ENCODE results near the gene ANTXRL.
"Not testable (repeated sequence)": the region's sequence is repeated elsewhere in the genome, so short reads cannot be mapped to it uniquely, and the experiment has no call there.

ANTXRL gene

DNA sequence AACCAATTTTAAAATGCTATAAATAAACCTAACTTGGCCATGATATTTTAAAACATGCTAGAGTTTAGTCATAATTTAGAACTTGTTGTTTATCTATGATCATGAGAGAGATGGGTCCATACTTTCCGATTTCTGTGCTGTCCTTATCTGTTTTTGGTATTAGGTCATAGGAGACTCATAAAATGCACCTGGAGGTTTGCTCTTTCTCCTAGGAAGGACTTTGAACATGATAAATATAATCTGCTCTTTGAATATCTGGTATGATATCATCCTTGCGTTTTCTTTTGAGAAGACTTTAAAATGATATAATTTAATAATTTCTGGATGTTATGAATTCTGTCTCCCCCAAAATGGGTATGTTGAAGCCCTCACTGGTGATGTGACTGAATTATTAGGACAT, 9.0 kb upstream of the ANTXRL start:
- DNase-seq, result no peak

DNA sequence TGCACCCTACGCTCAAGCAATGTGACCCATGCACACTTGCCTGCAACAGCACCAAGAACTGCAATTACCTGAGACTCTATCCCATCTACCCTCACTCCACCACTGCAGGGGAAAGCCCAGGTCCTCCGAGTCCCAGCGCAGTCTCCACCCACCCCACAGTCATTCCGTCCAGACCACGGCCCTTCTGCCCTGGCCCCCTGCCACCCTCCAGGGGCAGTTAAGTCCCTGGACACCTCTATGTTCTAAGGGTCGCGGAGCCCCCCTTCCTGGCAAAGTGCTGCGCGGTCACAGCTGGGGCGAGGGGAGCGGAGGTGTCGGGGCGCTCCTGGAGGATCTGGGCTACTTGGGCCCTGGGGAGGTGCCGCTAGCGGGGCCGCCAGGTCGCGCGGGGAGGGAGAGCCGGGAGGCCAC, 4.4 kb upstream of the ANTXRL start:
- DNase-seq, result not testable (repeated sequence)

DNA sequence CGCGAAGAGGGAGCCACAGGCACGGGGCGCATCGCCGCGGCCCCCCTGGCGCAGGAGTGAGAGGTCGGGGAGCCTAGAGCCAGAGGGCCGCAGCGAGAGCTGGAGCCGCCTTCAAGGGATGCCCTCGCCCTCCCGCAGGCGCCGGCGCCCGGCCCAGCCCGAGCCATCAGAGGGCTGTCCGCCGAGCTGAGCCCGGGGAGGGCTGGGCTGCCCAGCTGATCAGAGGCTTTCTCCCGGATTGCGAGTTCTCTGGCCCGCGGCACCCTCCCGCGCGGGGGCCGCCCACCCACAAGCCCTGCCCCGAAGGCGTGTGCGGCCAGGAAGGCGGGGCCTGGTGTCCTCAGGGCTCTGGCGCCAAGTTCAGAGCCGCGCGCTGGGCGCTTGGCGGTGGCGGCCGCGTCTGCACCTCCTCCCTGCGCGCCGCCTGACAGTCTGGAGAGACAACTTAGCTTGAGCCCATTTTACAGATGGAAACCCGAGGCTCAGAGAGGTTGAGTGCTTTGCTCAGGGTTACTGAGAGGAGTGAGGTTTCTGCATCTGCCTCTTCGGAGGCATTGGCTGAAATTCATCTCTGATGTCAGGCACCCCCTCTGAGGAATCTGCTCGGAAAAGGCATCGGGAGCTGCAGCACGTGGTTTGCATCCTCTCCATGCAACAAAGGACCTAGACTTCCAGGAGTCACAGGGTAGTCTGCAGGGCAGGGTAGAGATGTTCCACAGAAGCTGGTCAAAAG, 3.8 kb upstream of the ANTXRL start:
- DNase-seq, result peak; percentile 64

DNA sequence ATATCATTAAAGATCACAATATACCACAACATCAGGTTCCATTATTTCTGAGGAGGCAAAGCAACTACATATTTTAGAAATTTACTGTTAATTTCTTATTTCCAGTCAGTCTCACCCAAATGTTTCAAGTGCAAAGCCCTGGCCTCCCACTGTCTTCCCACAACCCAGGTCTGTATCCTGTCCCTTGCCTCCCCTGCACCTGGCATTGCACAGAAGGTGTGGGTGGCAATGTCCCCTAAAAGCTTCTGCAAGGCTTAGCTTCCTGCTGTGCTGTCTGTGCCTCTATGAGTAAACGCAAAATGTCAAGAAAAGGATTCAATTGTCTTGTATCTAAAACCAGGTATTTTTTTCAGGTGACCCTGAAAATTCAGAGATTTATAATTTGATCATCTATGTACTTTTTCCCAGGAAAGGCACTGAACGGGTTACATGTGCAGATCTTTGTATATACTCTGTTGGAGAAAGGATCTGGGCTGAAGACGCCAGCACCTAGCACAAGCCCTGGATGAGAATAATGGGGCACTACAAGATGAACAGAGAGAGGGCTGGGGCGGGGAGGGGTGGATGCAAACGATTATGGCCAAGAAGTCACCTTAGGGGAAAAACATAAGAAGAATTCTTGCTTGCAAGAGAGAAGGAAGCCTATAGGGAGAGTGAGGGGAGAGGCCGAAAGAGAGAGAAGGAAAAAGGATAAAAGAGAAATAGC, 3.1 kb upstream of the ANTXRL start:
- DNase-seq, result no peak

DNA sequence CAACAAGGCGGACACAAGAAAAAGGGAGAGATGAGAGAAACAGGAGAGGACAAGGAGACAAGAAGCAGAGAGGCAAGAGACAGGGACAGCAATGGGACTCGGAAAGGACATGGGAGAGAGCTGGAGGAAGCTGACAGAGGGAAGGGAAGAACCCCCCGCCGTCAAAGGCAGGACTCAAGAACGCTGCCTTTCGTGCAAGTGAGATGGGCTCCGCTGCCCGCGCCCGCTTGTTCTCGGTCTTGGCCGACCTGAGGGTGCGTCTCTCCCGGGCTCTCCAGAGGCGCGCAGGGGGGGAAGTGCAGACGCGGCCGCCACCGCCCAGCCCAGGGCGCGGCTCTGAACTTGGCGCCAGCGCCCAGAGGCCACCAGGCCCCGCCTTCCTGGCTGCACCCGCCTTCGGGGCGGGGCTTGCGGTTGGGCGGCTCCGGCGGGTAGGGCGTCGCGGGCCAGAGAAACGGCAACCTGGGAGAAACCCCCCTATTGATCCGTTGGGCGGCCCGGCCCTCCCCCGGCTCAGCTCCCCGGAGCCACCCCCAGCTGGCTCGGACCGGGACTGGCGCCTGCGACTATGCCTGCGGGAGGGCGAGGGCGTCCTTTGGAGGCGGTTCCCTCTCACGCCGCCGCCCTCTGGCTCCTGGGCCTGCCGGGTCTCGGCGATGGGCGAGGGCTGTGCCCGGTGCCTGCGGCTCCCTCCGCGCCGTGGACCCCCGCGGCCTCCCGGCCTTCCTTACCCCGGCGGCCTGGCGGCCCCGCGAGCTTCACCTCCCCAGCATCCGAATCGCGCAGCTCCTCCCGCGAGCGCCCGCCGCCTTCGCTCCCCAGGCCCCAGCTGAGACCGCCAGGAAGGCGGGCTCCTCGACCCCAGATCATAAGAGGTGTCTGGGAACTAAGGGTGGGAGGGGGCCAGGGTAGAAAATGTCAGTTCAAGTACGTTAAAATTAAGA, 2.2 kb upstream of the ANTXRL start:
- DNase-seq, result peak; percentile 81

DNA sequence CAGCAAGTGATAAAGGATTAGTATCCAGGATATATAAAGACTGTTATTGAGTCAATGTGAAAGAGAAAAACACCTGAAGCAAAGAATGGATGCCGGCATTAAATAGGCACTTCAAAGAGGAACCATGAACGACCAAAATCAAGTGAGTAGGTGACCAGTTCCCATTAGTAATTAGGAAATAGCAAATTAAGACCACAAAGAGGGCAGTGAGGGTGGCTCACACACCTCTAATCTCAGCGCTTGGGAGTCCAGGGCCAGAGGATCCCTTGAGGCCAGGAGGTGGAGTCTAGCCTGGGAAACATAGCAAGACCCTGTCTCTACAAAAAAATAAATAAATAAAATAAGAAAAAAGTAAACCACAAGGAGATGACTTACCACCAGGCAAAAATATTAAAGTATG, 1.5 kb upstream of the ANTXRL start:
- no peak for DNase-seq

DNA sequence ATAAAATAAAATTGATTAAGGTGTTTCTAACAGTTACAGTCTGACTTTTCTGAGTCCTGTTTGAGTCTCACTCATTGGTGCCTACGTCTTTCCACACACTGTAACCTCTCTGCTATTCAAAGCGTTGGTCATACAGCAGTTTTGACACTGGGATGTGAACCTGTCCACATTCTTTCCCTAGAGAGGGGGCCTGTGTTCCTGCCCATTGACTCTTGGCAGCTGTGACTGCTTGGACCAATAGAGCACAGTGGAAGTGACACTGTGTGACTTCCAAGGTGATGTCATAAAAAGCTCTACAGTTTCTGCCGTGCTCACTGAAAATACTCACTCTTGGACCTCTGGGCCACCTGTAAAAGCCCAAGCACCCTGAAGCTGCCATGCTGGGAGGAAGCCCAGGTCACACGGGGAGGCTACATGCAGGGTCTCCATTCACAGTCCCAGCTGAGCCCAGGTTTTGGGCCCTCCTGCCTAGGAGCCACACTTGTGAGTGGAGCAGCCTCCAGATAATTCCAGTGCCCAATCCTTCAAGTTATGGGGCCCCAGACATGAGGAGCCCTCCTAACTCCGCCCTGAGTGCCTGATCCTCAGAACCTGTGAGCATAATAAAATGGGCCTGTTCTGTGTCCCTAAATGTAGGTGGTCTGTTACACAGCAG, 704 bp upstream of the ANTXRL start:
- no peak for DNase-seq

DNA sequence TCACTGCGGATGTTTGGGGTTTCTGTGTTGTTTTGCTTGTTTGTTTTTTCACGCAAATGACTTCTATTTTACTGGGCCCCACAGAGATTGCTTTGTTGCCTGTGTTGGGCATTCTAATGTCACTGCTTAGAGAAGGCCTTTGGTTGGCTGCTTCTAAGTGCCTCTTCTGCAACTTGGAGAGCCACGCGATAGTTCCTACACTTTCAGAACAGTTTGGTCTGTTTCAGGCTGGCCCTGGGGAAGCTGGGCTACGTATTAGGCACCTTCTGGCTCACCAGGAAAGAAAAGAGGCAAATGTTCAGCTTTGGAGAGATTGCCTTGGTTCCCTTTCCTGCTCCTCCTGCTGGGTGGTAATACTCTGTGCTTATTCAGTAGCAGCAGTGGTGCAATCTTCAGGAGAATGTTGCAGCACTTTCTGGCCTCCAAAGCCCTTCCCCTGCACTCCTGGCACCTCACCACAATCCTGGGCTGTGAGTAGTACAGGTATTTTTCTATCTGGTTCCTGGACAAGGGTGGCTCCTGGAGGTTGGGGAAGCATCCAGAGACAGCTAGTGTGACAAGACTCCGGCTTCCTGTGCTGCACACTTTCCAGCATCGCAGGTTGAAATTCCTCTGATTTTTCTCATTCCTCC, 1.2 kb downstream of the ANTXRL start:
- DNase-seq, result no peak

DNA sequence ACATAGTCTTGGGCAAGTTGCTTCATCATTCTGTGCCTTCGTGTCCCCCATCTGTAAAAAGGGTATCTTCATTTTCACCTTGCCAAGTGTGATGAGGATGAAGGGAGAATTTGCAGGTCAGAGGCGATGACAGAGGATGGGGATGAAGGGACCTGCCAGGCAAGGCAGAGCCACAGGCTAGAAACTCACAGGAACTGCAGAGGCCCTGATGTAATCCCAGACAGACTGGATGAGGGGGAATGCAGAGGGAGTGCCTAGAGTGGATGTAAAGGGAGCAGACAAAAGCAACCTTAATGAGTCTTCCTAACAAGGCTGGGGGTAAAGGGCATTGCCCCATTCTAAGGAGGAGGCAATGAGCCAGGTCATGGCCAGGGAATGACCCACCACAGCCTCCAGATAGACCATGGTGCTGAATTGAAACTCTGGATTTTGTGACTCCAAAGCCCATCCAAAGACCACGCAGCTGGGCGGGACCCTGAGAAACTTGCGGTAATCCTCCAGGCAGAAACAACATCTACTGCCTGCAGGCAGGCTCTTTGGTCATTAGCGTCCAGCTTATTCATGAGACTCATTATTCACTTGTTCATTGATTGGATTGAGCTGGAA, 1.9 kb downstream of the ANTXRL start:
- DNase-seq, result no peak

DNA sequence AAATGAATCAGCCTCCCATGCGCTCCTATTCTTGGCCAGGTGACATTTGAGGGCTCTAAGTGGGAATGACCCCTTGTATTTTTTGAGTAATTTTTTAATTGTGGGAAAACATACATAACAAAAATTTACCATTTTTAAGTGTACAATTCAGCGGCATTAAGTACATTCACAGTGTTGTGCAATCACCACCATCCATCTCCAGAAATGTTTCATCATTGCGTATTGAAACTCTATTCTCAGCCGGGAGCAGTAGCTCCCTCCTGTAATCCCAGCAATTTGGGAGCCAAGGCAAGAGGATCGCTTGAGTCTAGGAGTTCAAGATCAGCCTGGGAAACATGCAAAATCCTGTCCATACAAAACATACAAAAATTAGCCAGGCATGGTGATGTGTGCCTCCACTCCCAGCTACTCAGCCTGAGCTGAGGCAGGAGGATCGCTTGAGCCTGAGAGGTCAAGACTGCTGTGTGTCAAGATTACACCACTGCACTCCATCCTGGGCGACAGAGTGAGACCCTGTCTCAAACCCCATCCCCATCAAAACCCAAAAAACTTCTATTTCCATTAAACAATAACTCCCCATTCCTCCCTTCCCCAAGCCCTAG, 2.5 kb downstream of the ANTXRL start:
- no peak for DNase-seq

DNA sequence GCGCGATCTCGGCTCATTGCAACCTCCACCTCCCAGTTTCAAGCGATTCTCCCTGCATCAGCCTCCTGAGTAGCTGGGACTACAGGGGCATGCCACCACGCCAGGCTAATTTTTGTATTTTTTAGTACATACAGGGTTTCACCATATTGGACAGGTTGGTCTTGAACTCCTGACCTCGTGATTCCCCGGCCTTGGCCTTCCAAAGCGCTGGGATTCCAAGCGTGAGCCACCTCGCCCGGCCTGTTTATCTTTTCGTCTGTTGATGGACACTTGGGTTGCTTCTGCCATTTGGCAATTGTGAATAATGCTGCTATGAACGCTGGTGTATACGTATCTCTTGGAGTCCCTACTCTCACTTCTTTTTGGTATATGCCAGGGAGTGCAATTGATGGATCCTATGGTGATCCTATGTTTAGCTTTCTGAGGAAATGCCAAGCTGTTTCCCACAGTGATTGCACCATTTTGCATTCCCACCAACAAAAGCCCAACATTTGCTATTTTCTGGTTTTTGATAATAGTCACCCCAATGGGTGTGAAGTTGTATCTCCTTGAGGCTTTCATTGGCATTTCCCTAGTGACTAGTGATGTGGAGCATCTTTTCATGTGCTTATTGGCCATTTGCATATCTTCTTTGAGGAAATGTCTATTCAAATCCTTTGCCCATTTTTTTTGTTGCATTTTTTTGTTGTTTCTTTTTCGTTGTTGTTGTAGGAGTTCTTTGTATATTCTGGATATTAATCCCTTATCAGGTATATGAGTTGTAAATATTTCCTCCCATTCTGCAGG, 3.5 kb downstream of the ANTXRL start:
- no peak for DNase-seq

DNA sequence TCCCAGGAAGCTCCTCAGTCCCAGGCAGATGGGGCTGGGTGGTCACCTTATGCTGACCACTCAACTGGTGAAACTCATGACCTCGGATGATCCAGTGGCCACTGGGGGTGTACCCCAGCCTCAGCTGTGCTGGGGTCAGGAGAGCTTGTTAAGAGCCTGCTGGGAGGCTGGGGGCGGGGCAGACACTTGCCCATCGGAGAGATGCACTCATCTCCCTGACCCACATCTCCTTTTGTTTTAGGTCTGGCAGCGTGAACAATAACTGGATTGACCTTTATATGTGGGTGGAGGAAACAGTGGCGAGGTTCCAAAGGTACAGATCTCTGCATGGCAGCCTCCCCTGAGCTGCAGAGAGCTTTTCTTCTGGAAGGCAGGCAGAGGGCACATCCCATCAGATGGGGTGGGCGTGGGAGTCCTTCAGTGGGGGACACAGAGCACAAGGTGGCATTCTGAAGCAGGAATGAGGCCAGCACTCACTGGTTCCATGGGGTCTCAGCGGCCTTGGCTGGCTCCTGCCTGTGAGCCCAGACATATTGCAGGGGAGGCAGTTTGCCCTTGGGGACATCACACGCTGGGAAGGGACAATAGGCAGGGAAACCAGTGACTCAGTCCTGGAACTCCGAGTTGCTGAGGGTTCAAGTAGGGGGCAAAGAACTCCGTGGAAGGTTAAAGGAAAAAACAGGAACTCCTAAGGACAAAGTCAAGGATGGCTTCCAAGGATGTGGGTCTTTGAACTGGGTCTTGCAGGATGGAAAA, 5.2 kb downstream of the ANTXRL start:
- DNase-seq, result no peak

DNA sequence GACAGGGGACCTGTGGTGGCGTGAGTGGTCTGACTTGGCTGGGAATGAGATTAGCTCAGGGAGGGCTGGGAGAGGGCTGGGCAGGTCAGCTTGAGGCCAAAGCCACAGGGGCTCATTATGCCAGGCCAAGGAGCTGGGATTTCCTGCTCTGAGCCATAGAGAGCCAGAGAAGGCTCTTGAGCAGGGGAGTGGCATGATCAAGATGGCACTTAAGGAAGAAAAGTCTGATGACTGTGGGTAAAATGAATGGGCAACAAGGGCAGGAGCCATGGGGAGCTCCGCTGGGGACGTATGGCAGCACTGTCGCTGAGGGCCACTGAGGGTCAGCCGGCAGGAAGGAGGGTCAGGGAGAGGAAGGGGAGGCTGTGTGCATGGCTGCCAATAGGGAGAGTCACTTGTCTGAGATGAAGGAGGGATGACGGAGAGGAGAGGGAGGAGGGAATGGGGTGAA, 5.8 kb downstream of the ANTXRL start:
- no peak for DNase-seq

DNA sequence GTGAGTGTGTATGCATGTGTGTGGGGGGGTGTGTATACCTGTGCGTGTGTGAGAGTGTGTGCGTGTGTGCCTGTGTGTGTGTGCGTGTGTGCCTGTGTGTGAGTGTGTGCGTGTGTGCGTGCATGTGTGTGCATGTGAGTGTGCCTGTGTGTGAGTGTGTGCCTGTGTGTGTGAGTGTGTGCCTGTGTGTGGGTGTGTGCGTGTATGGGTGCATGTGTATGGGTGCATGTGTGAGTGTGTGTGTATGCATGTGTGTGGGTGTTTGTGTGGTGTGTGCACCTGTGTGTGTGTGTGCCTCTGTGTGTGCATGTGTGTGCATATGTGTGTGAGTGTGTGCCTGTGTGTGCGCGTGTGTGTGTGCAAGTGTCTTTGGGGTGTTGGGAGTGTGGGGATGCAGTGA, 6.4 kb downstream of the ANTXRL start:
- no peak for DNase-seq

DNA sequence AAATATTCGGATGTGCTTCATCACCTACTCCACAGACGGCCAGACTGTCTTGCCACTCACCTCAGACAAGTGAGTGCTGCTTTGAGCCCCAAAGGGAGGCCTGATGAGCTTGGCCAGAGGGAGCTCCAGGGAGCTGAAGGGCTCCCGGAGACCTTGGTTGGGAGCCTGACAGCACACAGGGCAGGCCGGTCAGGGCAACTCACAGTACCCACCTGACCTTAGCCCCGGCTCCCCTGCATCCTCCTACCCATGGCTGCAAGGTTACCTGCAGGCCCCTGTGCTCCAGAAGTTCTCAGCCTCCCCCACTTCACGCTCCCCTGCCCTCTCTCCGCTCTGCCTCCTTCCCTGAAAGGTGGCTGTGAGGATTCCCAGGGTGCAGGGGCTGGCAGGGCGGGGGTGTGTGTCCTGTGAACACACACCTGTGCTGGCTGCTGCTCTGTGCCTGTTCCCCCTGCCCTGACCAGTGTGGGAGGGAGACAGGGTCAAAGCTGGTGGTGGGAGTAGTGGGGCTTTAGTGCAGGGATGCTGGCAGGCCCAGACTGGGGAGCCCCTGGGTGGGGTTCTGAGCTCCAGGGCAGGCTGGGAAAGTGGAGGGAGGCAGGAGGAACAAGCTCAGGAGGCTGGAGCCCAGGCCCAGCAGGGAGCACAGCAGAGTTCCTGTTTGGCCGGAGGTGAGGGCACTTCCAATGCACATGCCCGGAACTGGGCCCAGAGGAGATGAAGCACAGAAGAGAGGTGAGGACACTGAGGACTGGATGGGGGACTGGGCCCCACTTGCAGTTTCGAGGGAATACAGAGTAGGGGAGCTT, 7.2 kb downstream of the ANTXRL start:
- no peak for DNase-seq

DNA sequence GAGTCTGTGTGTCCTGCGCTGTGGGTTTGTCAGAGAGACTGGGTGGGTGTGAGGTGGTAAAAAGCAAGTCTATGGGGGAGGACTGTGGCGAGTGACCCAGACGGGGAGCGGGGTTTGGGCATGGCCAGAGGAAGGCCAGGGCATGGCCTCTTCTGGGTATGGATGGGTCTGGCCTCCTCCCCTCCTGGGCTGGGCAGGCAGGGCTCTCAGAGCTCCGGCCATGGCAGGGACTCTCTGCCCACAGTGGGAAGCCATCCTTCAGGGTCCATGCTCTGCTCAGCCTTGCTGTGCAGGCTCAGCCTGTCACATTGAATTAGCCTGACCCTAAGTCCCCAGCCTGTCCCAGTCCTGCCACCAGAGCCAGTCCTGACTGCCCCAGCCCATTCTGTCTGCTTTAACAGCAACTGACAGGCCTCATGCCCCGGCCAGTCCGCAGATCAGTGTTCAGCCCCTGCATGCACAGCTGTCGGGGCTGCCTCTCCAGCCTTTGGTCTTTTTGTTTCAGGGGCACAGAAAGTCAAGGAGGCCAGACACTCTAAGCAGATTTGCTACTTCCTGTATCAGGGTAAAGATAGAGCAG, 7.9 kb downstream of the ANTXRL start:
- no peak for DNase-seq

DNA sequence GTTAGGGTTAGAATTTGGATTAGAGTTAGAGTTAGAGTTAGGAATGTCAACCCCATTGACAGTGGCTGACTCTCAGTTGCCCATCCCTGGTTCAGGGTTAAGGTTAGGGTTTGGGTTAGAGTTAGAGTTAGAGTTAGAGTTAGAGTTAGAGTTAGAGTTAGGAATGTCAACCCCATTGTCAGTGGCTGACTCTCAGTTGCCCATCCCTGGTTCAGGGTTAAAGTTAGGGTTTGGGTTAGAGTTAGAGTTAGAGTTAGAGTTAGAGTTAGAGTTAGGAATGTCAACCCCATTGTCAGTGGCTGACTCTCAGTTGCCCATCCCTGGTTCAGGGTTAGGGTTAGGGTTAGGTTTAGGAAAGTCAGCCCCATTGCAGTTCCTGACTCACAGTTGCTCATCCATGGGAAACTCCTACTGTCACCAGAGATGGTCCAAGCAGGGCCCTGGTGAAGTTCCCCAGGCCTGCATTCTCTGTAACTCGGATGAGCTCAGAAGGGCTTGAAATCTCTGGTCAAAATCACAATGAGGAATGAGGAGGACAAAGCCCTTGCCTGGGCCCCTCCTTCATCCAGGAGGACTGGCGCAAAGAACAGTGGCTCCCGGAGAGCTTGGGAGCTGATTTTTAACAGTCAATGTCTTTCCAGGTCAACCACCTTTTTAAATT, 8.7 kb downstream of the ANTXRL start:
- not testable (repeated sequence) for DNase-seq

DNA sequence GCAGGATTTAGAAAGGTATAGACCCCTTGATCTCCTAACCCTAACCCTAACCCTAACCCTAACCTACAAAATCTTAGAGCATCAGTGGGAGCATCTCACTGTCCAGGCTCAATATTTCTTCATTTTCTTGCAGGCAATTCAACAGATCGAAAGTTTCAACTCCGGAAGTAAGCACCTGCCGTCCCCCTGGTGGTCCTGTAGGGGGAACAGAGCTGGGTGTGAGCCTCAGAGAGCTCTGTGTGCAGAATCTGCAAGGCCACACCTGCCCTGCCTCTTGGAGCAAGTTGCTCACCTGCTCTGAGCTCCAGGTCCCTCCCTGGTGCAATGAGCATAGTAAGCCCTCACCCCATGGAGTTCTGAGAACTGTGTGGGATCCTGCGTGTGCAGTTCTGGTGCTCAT, 9.3 kb downstream of the ANTXRL start:
- DNase-seq, result not testable (repeated sequence)

All from stimulated activated CD4-positive, alpha-beta T cell treated with anti-CD3 and anti-CD28 coated beads, Interleukin-4, amount 100 ng/mL, for 24 hours (primary cell).